GM12872 (cell line): Measurements from ENCODE around the gene LRRC71.

Source experiments
- TF ChIP-seq, protein P1 (sequence below): IDR thresholded peaks from 3 replicates; pipeline ENCODE4 v1.5.1; 2011; ENCODE audit warnings: low read depth, mild to moderate bottlenecking, low read length, moderate library complexity; ENCODE audit not compliant: insufficient read depth

LRRC71 gene

DNA sequence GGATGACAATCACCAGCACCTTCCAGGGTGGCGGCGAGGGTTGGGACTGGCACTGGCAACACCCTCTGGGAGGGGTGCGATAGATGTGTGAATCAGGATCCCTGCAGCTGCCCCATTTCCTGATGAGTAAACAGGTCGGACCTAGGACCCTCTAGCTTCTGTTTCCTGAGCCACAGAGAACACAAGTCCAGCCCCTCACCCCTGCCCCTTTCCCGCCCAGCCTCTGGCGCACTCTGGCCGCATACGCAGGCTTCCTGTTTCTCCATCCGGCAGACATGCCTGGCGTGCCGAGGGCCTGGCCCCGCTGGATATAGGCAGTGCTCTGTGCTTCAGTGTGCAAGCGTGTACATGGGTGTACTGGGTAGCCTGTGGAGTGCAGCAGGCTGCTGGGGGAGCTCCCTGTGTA, 22.3 kb upstream of the LRRC71 start:
- TF ChIP-seq, protein P1, sequence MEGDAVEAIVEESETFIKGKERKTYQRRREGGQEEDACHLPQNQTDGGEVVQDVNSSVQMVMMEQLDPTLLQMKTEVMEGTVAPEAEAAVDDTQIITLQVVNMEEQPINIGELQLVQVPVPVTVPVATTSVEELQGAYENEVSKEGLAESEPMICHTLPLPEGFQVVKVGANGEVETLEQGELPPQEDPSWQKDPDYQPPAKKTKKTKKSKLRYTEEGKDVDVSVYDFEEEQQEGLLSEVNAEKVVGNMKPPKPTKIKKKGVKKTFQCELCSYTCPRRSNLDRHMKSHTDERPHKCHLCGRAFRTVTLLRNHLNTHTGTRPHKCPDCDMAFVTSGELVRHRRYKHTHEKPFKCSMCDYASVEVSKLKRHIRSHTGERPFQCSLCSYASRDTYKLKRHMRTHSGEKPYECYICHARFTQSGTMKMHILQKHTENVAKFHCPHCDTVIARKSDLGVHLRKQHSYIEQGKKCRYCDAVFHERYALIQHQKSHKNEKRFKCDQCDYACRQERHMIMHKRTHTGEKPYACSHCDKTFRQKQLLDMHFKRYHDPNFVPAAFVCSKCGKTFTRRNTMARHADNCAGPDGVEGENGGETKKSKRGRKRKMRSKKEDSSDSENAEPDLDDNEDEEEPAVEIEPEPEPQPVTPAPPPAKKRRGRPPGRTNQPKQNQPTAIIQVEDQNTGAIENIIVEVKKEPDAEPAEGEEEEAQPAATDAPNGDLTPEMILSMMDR: no peak

DNA sequence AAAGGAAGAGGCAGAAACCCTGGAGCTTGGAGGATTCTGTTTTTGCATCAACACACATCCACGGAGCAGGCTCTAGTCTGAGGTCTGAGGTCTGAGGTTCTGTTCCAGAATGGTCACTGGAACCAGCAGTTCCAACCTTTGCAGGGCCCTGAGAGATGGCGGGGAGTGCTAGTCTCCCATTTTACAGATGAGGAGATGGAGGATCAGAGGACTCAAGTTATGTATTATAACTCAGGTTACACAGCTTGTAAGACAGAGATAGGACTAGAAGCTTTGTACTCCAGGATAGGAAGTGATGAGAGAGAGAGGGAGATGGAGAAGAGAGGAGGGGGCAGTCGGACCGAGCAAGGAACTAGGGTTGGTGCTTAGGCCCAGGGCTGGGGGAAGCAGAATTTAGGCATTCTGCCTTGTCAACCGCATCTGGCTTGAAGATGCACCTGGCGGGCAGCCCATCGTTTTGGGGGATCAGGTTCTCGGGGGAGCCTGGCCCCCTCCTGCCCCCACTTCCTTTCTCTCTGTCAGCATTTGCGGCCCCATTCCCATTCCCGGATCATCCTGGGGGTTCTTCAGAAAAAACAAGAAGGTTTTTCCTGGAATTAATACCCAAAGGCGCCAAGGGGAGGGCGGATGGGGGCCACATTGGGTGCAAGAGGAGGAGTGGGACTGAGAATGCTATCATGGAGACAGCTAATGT, 21.3 kb upstream of the LRRC71 start:
- TF ChIP-seq, protein P1: no peak

DNA sequence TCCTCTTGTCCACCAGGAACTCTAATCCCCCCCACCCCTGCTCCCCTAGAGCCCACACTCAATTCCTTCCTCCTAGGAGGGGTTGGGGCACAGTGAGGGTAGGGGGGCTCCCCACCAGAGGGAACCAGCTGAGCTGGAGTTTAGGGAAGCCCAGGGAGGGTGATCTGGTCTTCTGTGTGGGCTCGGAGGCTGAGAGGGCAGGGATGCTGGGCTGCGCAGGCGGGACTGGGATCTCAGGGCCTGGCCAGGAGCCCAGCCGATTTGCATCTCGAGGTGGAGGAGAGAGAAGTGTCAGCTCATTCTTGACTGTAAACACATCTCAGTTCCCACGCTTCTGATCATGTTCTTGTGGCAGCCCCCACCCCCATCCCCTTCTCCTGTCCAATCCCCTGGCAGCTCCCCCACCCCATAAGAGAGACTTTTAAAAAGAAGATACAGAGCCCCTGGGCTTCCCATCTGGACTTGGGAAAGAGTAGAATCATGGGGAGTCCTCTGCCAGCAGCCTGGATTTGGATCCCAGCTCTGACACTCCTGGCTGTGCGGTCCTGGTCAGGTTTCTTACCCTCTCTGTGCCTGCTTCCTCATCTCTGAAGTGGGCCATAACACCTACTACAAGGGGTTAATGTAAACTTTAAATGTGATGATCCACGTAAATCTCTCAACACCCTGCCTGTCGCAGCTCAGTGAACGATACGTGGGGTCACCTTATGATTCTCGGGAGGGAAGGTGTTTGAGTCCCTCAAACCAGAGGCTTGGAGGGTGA, 20.3 kb upstream of the LRRC71 start:
- TF ChIP-seq, protein P1: no peak

DNA sequence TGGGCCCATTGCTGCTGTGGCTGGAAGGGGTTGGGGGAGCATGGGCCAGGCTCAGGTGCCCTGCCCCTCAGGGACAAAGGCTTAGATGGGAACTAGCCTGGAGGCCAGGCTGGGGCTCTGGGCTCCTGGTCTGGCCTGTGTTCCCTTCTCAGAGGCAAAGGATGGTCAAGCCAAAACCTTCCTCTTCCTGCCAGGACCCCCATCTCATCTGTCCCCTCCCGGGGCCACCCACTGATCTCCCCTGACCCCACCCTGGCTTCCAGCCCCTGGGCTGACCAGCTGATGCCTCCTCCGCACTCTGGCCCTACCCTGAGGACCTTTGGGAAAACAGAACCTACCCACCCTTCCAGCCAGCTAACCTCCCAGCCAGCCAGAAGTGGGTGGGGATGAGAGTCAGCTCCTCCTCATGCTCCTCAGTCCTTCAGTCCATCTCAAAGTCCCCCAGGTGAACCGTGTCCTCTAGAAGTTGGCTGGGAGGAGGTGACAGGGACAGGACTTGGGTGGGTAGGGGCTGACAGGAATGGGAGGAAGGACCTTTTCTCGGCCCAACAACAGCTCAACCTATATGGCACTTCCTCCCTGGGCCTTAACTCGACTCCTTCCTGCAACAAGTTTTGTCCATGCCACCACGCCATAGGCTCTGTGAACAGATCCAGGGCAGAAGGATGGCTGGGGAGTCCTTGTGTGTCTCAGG, 19.4 kb upstream of the LRRC71 start:
- TF ChIP-seq, protein P1: no peak

DNA sequence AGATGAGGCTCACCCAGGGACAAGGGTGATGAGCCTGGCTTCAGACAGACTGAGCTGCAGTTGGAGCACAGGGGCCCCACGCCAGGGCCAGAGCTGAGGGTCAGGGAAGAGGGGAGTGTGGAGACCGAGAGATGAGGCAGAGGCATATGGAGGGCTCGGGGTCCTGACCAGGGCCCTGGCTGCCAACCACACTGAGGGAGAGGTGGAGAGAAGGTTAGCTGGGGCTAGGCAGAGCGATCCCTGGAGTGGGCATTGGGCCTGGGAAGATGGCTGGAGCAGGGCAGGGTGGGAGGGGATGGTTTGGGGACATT, 18.9 kb upstream of the LRRC71 start:
- TF ChIP-seq, protein P1: no peak

DNA sequence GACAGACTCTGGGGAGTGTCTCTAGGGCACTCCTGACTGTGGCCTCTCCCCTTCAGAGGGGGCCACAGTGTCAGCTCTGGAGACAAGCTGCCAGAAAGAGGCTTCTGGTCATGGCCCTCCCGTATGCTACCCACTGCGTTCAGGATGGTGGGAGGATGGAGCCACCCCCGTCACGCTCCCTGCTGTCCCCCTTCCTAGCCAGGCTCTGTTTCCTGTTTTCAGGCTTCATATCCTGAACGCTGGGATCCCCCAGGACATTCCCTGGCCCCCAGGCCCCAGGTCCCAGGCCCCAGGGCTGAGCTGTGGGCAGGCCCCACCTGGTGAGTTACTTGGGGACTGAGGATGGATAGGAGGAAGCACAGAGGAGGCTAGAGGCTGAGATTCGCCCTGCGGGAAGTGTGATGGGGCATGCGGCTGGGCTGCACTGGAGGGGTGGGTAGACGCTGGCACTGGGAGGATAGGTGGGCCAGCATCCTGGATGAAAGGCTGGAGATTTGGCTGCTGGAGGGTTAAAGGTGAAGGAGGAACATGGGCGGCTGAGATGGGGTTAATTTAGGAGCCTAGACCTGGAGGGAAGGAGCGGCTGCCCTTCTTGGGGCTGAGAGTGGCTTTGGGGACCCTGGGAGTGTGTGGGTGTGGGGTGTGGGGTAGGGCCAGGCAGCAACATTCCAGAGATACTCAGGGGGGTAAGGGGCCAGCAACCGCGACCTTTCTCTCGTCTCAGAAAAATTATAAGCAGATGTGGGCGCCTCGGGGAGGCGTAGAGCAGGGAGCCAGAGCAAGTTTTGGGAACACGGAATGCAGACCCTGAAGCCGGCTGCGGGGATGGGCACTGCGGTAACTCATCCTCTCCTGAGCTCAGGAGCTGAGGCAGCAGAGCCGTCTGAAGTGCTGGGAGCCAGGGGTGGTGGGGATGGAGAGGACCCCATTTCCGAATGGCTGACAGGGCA, 18.2 kb upstream of the LRRC71 start:
- TF ChIP-seq, protein P1: no peak
